Measurements from ENCODE around the gene SLC6A6.

Gene SLC6A6

DNA sequence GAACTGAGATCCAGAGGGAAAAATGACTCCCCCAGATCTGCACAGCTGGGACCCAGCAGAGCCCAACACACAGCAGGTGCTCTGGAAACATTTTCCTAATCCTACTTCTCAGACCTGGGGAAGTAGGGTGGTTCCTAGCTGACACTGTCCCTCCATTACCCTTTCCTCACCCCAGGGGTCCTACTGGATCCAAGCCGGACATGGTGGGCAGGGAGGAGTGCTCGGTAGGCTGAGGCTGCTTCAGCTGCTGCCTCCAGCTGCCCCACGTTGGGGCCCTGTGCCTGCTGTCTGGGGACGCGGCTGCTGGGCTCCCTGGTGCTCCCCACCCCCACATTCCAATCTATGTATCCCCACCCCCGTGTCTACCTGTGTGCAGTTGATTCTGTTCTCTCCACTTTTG, 29.8 kb upstream of the SLC6A6 start:
- DNase-seq (ENCODE audit: low spot score), result no peak

DNA sequence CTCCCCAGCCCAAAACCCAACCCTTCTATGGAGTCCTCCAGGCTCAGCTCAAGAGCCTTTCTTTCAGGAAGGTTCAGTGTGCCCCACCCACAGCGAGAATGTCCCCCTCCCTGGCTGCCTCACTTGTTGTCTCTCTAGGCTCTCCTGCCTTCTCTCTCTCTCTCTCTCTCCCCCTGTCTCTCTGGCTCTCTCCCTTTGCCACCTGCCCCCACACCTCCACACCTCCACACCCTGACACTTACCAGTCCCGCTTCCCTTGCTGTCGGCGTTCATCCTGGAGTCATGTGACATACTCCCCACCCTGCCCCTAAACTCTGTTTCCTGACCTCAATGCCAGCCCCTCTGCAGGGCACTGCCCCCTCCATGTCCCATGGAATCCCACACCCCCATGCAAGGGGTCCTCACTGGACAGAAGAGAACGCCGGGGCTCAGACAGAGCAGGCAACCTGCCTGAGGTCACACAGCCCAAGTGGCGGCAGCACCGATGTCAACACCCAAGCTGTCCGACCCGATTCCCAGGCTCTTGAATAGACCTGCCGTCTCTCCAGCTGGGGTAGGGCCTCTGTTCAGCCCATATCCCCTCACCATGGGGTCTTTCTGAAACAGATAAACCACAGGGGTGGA, 28.5 kb upstream of the SLC6A6 start:
- DNase-seq (ENCODE audit: low spot score), result no peak

- DNase-seq (ENCODE audit: low spot score), result no peak
Observed at GRCh38 chr3:14374444-14374883, 27.9 kb upstream of the SLC6A6 start.

- no peak for DNase-seq (ENCODE audit: low spot score)
Observed at GRCh38 chr3:14375192-14375591, 27.2 kb upstream of the SLC6A6 start.

GRCh38 chr3:14376348-14377043, 25.9 kb upstream of the SLC6A6 start:
- no peak for DNase-seq (ENCODE audit: low spot score)

DNA sequence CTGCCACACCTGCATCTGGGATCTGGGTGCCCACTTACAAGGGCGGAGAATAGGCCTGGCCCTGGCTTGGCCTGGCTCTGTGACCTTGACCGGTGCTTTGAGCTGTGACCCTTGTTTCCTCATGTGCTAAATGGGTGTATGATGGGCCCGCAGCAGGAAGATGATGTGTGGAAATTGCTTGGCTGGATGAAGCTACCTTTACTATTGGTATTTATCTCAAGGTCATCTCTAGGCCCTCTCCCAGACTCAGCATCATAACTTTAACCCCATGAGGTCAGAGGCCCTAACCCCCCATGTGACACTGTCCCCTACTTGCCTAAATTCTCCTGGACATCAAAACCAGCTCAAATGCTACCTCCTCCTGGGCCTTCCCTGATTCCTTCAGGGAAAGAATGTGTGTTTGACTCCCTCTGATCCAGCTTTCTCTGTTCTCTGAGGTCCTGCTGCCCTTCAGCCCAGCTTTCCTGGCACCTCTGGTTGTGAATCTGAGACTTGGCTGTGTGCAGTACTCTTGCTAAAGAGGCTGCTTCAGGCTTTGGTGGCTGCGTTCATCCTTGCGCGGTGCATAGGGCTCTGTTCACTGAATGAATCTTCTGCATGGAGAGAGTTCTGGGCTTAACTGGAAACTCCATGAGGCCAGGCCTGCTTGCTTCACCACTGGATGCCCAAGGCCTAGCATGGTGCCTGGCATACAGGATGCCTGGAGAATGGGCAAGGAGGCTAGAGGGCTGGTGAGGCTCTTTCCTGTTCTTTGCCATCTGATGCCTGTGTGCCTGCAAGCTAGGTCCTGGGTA, 25.2 kb upstream of the SLC6A6 start:
- no peak for DNase-seq (ENCODE audit: low spot score)

DNA sequence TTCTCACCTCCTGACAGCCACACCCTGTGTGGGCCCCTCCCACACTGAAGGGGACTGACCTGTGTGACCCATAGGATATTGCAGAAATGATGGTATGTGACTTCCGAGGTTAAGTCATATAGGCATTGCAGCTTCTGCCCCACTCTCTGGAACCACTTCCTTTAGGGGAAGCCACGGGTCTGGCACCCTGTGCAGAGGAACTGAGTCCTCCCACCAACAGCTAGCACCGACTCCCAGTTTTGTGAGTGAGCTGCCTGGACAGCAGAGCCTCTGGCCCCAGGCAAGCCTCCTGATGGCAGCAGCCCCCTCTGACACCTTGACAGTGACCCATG, 24.6 kb upstream of the SLC6A6 start:
- no peak for DNase-seq (ENCODE audit: low spot score)

- DNase-seq (ENCODE audit: low spot score), result no peak
Observed at GRCh38 chr3:14378415-14378814, 24.0 kb upstream of the SLC6A6 start.

DNA sequence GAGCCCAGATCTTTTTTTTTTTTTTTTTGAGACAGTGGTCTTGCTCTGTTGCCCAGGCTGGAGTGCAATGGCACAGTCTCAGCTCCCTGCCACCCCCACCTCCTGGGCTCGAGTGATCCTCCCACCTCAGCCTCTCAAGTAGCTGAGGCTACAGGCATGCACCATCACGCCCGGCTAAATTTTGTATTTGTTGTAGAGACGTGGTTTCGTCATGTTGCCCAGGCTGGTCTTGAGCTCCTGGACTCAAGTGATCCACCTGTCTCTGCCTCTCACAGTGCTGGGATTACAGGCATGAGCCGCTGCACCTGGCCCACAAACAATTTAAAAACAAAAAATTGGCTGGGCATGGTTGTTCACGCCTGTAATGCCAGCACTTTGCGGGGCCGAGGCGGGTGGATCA, 22.6 kb upstream of the SLC6A6 start:
- no peak for DNase-seq (ENCODE audit: low spot score)

DNA sequence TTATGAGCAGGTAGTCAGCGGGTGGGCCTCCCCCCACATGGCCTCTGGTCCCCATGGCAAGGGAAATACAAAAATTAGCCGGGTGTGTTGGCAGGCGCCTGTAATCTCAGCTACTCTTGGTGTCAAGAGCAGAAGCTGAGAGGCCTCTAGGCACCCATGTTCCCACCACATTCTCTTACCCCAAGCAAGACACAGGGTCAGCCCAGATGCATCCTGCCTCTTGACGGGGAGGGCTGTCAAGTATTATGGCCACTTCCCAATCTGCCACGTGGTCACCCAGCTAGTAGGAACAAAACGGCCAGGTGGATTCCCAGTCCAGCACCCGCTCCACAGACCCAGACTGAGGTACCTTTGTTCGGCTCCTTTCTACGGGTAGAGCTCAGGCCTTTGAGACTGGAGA, 16.2 kb upstream of the SLC6A6 start:
- no peak for DNase-seq (ENCODE audit: low spot score)

- DNase-seq (ENCODE audit: low spot score), result no peak
Observed at GRCh38 chr3:14388201-14388600, 14.2 kb upstream of the SLC6A6 start.

- no peak for DNase-seq (ENCODE audit: low spot score)
Observed at GRCh38 chr3:14389166-14389606, 13.2 kb upstream of the SLC6A6 start.

DNA sequence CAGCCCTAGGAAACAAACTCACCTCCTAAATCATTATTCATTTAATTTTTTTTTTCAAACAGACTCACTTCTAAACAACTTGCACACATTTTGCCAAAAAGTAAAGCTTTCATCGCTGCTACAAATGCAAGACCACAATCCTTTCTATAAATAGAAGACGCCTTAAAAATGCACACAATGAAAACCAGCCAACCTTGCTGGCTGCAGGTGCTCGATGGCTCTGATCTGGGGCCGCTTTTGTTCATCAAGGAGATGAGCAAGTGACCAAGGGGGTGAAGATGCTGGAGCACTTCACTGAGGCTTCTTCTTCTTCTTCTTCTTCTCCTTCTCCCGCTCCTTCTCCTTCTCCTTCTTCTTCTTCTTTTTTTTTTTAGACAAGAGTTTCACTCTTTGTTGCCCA, 12.7 kb upstream of the SLC6A6 start:
- no peak for DNase-seq (ENCODE audit: low spot score)

DNA sequence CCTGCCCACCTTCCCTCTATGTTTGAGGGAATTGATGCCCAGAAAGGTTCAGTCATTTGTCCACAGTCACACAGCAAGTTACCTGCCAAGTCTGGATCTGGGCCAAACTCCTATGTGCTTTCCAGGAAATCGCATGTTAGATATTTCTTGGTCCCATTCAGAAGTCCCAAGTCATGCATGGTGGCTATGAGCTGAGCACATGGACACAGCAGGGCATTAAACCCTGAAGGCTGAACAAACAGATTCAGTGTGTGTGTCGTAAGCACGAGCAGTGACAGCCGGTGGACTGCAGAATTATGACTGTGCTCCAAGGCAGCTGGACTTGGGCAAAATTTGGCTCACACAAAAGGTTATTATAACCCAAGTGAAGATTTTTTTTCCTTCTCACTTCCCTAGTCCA, 11.4 kb upstream of the SLC6A6 start:
- DNase-seq (ENCODE audit: low spot score), result no peak

DNA sequence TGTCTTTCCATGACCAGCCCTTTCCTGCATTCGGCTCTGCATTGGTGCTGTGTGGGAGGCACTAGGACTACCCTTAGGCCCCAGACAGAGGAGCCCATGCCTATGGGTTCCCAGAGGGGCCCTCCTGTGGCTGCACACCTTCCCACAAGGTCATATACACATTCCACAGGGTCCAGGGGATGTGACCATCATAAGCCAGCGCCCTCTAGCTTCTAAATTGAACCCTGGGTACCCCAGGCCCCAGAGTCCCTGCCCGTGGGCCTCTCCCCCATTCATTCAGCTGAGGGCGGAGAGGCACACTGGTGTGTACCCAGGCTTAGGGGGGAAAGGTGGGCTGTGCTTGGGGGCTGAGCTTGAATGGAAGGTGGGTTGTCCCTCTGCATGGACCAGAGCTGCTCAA, 10.2 kb upstream of the SLC6A6 start:
- no peak for DNase-seq (ENCODE audit: low spot score)

DNA sequence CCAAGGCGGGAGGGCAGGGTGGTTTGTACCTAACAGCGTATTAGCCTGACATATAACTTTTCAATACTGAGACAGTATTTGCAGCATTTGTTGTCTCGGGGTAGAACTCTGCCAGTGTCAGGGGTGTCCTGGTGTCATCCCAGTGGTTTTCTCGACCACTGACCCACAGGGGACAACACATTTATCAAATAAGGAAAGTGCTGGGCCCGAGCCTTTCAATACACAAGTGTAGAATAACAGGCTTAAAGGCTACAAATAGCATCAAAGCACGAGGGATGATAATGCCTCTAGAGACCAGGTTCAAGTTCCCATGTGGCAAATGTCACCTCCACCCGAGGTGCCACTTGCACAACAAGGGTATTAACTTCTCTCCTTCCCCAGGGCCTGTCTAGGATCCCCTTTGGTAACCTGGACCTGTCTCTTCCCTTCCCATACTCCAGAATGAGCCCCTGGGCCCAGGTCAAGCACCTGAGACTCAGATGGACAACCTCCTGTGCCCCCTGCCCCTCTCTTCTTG, 9.5 kb upstream of the SLC6A6 start:
- no peak for DNase-seq (ENCODE audit: low spot score)

GRCh38 chr3:14393440-14394106, 8.8 kb upstream of the SLC6A6 start:
- DNase-seq (ENCODE audit: low spot score), result no peak

GRCh38 chr3:14396031-14396692, 6.2 kb upstream of the SLC6A6 start:
- DNase-seq (ENCODE audit: low spot score), result no peak

DNA sequence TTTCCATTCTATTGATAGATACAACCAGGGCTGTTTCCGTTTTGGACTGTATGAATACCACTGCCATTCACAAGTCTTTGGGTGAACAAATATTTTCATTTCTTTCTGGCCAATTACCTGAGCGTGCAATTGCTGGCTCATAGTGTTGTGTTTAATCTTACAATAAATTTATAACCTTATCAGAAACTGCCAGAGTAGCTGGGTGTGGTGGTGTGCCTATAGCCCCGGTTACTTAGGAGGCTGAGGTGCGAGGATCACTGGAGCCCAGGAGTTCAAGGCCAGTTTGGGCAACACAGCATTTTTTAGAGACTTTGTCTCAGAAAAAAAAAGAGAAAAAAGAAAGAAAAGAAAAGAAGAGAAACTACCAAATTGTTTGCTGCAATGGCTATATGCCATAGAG, 5.4 kb upstream of the SLC6A6 start:
- no peak for DNase-seq (ENCODE audit: low spot score)

DNA sequence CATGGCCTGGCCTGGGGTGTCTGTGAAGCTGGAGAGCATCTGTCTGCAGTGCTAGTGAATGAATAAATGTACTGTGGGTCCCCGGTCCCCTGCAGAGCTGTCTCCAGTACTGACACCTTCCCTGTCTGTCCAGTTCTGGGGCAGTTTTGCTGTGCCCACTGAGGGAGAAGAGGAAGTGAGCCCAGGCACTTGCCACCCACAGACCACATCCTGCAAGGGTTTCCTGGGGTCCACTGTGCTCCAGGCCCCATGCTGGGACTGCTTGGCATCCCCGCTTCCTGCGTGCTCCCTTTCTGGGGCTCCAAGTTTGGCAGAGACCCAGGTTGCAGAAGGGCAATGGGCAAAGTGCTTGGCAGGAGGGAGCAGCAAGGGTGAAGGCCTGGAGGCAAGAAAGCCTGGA, 4.9 kb upstream of the SLC6A6 start:
- no peak for DNase-seq (ENCODE audit: low spot score)

- no peak for DNase-seq (ENCODE audit: low spot score)
Observed at GRCh38 chr3:14397940-14398796, 4.2 kb upstream of the SLC6A6 start.

Data from left forelimb (tissue), 1 donor.